ENCODE data around the gene RPS6KB1.
A peak's percentile ranks its signal among the peaks of the same experiment; 100 is the strongest.
"Not testable (repeated sequence)": the region's sequence is repeated elsewhere in the genome, so short reads cannot be mapped to it uniquely, and the experiment has no call there.

RPS6KB1 gene

GRCh38 chr17:59946433-59946832, 53.5 kb downstream of the RPS6KB1 start:
- not testable (repeated sequence) for DNase-seq

GRCh38 chr17:59947310-59947709, 54.4 kb downstream of the RPS6KB1 start:
- DNase-seq = not testable (repeated sequence)

GRCh38 chr17:59950049-59950448, 57.1 kb downstream of the RPS6KB1 start:
- DNase-seq = no peak

- no peak for DNase-seq
Measured at GRCh38 chr17:59954856-59955255, 61.9 kb downstream of the RPS6KB1 start.

GRCh38 chr17:59959574-59959973, 66.7 kb downstream of the RPS6KB1 start:
- not testable (repeated sequence) for DNase-seq

- DNase-seq = no peak
Measured at GRCh38 chr17:59962739-59963318, 69.9 kb downstream of the RPS6KB1 start.

GRCh38 chr17:59963738-59964481, 71.0 kb downstream of the RPS6KB1 start:
- peak; percentile 37 for DNase-seq

- peak; percentile 85 for DNase-seq
Measured at GRCh38 chr17:59964482-59965328, 71.8 kb downstream of the RPS6KB1 start, which contains the start of gene RNFT1. TSS of gene RNFT1 (minus strand) at chr17:59964740. CDS start at chr17:59964663, 77 bp downstream.

GRCh38 chr17:59971771-59972170, 78.8 kb downstream of the RPS6KB1 start:
- DNase-seq = not testable (repeated sequence)

- no peak for DNase-seq
Measured at GRCh38 chr17:59972778-59973177, 79.9 kb downstream of the RPS6KB1 start.

GRCh38 chr17:59973483-59973882, 80.6 kb downstream of the RPS6KB1 start:
- DNase-seq = not testable (repeated sequence)

GRCh38 chr17:59975166-59975565, 82.2 kb downstream of the RPS6KB1 start:
- not testable (repeated sequence) for DNase-seq

GRCh38 chr17:59996608-59997007, 103.7 kb downstream of the RPS6KB1 start:
- DNase-seq = not testable (repeated sequence)
